ENCODE measurements around the gene LIAS. TPM values are rescaled to one million over a fixed set of nuclear protein-coding genes. Genes with fewer than 3 reads are reported as not detected.

Gene LIAS
- total and polyA plus RNA-seq, 10 of the 15 experiments (the other 5 are each of a cell fraction or from before 2014, with no cell fraction given), result 17.9 to 32.3 (median 26.4) TPM

- TF ChIP-seq CUX1 (IDR thresholded peaks at IDR 0.05; ENCODE audit: insufficient replicate concordance, low read depth, low read length), result no peak
- TF ChIP-seq RFX5 (IDR thresholded peaks at IDR 0.05; ENCODE audit: low read depth, low read length), result no peak
- peak; percentile 47 for TF ChIP-seq IKZF1 (conservative IDR thresholded peaks at IDR 0.05)
- no peak for TF ChIP-seq RAD21 (IDR thresholded peaks at IDR 0.05; ENCODE audit: insufficient read depth, low read depth, low read length)
- 0 out of 2 replicates have a peak, but pooled peaks have one; percentile 39 for TF ChIP-seq ZNF217 (IDR thresholded peaks at IDR 0.05)
Measured at GRCh38 chr4:39528061-39528465, 69.2 kb downstream of the LIAS start (continued).

Small RNA genes within 50 kb of the gene (microRNA-seq; reads per million reads assigned to microRNA genes)
- not detected for gene MIR5591

Small RNA genes within 50 kb of the gene (small RNA-seq; reads per million reads assigned to genes)
- gene MIR5591, result not detected
- gene RF00019, result not detected

Other genes with a start within 250 kb of the LIAS start
- 44.0 and 44.2 TPM in 2 replicates for gene RFC1, start 92.7 kb upstream of the LIAS start, total RNA-seq (2014; rRNA removed)
- 66.9 and 68.1 TPM in 2 replicates for gene RFC1, start 92.7 kb upstream of the LIAS start, total RNA-seq (2014; rRNA removed; fragmentation: Illumina TruSeq; extraction: Trizol)
- gene RFC1, start 92.7 kb upstream of the LIAS start, total RNA-seq (2021), result 40.5 and 41.1 TPM in 2 replicates
- 26.8 and 32.5 TPM in 2 replicates for gene RFC1, start 92.7 kb upstream of the LIAS start, polyA plus RNA-seq (2011; rRNA removed)
- 67.8 and 78.8 TPM in 2 replicates for gene RFC1, start 92.7 kb upstream of the LIAS start, polyA plus RNA-seq (2014; fragmentation: Illumina TruSeq; extraction: Trizol)
- gene RFC1, start 92.7 kb upstream of the LIAS start, polyA plus RNA-seq (2014; fragmentation: Nextera tagmentation; extraction: Ambion mirVana), result 10 to 100 TPM; 24.1 to 30.0 TPM
- 17.6 and 22.5 TPM in 2 replicates for gene RFC1, start 92.7 kb upstream of the LIAS start, polyA plus RNA-seq (2014; rRNA removed)
- 10 to 100 TPM; 39.5 to 41.2 TPM for gene RFC1, start 92.7 kb upstream of the LIAS start, polyA plus RNA-seq (2016; fragmentation: Nextera tagmentation; extraction: Ambion mirVana)
- under 0.01 and 0.05 TPM in 2 replicates for gene KLB, start 52.1 kb upstream of the LIAS start, total RNA-seq (2014; rRNA removed)
- 0.04 and 0.05 TPM in 2 replicates for gene KLB, start 52.1 kb upstream of the LIAS start, total RNA-seq (2014; rRNA removed; fragmentation: Illumina TruSeq; extraction: Trizol)
- 0.08 and 0.11 TPM in 2 replicates for gene KLB, start 52.1 kb upstream of the LIAS start, total RNA-seq (2021)
- gene KLB, start 52.1 kb upstream of the LIAS start, polyA plus RNA-seq (2011; rRNA removed), result 0.01 TPM in 1 of 2 replicates, not detected in the other
- 0.01 and 0.05 TPM in 2 replicates for gene KLB, start 52.1 kb upstream of the LIAS start, polyA plus RNA-seq (2014; fragmentation: Illumina TruSeq; extraction: Trizol)
- under 1 TPM; 0.08 to 0.13 TPM for gene KLB, start 52.1 kb upstream of the LIAS start, polyA plus RNA-seq (2014; fragmentation: Nextera tagmentation; extraction: Ambion mirVana)
- 0.01 and 0.04 TPM in 2 replicates for gene KLB, start 52.1 kb upstream of the LIAS start, polyA plus RNA-seq (2014; rRNA removed)
- under 1 TPM; 0.03 to 0.09 TPM for gene KLB, start 52.1 kb upstream of the LIAS start, polyA plus RNA-seq (2016; fragmentation: Nextera tagmentation; extraction: Ambion mirVana)
- gene RPL9, start 134 bp upstream of the LIAS start, total RNA-seq (2014; rRNA removed), result 2,792 and 4,340 TPM in 2 replicates
- 3,546 and 3,577 TPM in 2 replicates for gene RPL9, start 134 bp upstream of the LIAS start, total RNA-seq (2014; rRNA removed; fragmentation: Illumina TruSeq; extraction: Trizol)
- 1,956 and 2,067 TPM in 2 replicates for gene RPL9, start 134 bp upstream of the LIAS start, total RNA-seq (2021)
- 1,676 and 2,498 TPM in 2 replicates for gene RPL9, start 134 bp upstream of the LIAS start, polyA plus RNA-seq (2011; rRNA removed)
- gene RPL9, start 134 bp upstream of the LIAS start, polyA plus RNA-seq (2014; fragmentation: Illumina TruSeq; extraction: Trizol), result 3,027 and 3,582 TPM in 2 replicates
- gene RPL9, start 134 bp upstream of the LIAS start, polyA plus RNA-seq (2014; fragmentation: Nextera tagmentation; extraction: Ambion mirVana), result 1,000 to 10,000 TPM; 3,033 to 4,444 TPM
- 4,252 and 4,767 TPM in 2 replicates for gene RPL9, start 134 bp upstream of the LIAS start, polyA plus RNA-seq (2014; rRNA removed)
- 1,000 to 10,000 TPM; 1,006 to 1,061 TPM for gene RPL9, start 134 bp upstream of the LIAS start, polyA plus RNA-seq (2016; fragmentation: Nextera tagmentation; extraction: Ambion mirVana)
- gene UGDH, start 68.4 kb downstream of the LIAS start, total RNA-seq (2014; rRNA removed), result 19.7 and 22.6 TPM in 2 replicates
- 17.4 and 22.0 TPM in 2 replicates for gene UGDH, start 68.4 kb downstream of the LIAS start, total RNA-seq (2014; rRNA removed; fragmentation: Illumina TruSeq; extraction: Trizol)
- 32.9 and 33.1 TPM in 2 replicates for gene UGDH, start 68.4 kb downstream of the LIAS start, total RNA-seq (2021)
- gene UGDH, start 68.4 kb downstream of the LIAS start, polyA plus RNA-seq (2011; rRNA removed), result 28.4 and 47.1 TPM in 2 replicates
- gene UGDH, start 68.4 kb downstream of the LIAS start, polyA plus RNA-seq (2014; fragmentation: Illumina TruSeq; extraction: Trizol), result 28.7 and 45.0 TPM in 2 replicates
- 10 to 100 TPM; 11.1 to 11.3 TPM for gene UGDH, start 68.4 kb downstream of the LIAS start, polyA plus RNA-seq (2014; fragmentation: Nextera tagmentation; extraction: Ambion mirVana)
- gene UGDH, start 68.4 kb downstream of the LIAS start, polyA plus RNA-seq (2014; rRNA removed), result 23.2 and 25.1 TPM in 2 replicates
- gene UGDH, start 68.4 kb downstream of the LIAS start, polyA plus RNA-seq (2016; fragmentation: Nextera tagmentation; extraction: Ambion mirVana), result 10 to 100 TPM; 56.0 to 60.3 TPM
- 125 and 226 TPM in 2 replicates for gene SMIM14, start 179.8 kb downstream of the LIAS start, total RNA-seq (2014; rRNA removed)
- 184 and 186 TPM in 2 replicates for gene SMIM14, start 179.8 kb downstream of the LIAS start, total RNA-seq (2014; rRNA removed; fragmentation: Illumina TruSeq; extraction: Trizol)
- 182 and 190 TPM in 2 replicates for gene SMIM14, start 179.8 kb downstream of the LIAS start, total RNA-seq (2021)
- gene SMIM14, start 179.8 kb downstream of the LIAS start, polyA plus RNA-seq (2011; rRNA removed), result 475 and 622 TPM in 2 replicates
- 208 and 257 TPM in 2 replicates for gene SMIM14, start 179.8 kb downstream of the LIAS start, polyA plus RNA-seq (2014; fragmentation: Illumina TruSeq; extraction: Trizol)
- 100 to 1,000 TPM; 585 to 671 TPM for gene SMIM14, start 179.8 kb downstream of the LIAS start, polyA plus RNA-seq (2014; fragmentation: Nextera tagmentation; extraction: Ambion mirVana)
- gene SMIM14, start 179.8 kb downstream of the LIAS start, polyA plus RNA-seq (2014; rRNA removed), result 92.3 and 161 TPM in 2 replicates
- gene SMIM14, start 179.8 kb downstream of the LIAS start, polyA plus RNA-seq (2016; fragmentation: Nextera tagmentation; extraction: Ambion mirVana), result 100 to 1,000 TPM; 144 to 173 TPM
- gene UBE2K, start 239.1 kb downstream of the LIAS start, total RNA-seq (2014; rRNA removed), result 20.5 and 22.5 TPM in 2 replicates
- gene UBE2K, start 239.1 kb downstream of the LIAS start, total RNA-seq (2014; rRNA removed; fragmentation: Illumina TruSeq; extraction: Trizol), result 17.0 and 20.0 TPM in 2 replicates
- 71.4 and 78.5 TPM in 2 replicates for gene UBE2K, start 239.1 kb downstream of the LIAS start, total RNA-seq (2021)
- 111 and 158 TPM in 2 replicates for gene UBE2K, start 239.1 kb downstream of the LIAS start, polyA plus RNA-seq (2011; rRNA removed)
- gene UBE2K, start 239.1 kb downstream of the LIAS start, polyA plus RNA-seq (2014; fragmentation: Illumina TruSeq; extraction: Trizol), result 55.4 and 67.2 TPM in 2 replicates
- gene UBE2K, start 239.1 kb downstream of the LIAS start, polyA plus RNA-seq (2014; fragmentation: Nextera tagmentation; extraction: Ambion mirVana), result 10 to 100 TPM; 54.3 to 96.4 TPM
- 79.6 and 102 TPM in 2 replicates for gene UBE2K, start 239.1 kb downstream of the LIAS start, polyA plus RNA-seq (2014; rRNA removed)
- gene UBE2K, start 239.1 kb downstream of the LIAS start, polyA plus RNA-seq (2016; fragmentation: Nextera tagmentation; extraction: Ambion mirVana), result 100 to 1,000 TPM; 113 to 141 TPM

All from GM12878 (cell line).